ENCODE measurements around the gene TMEM25. TPM values are rescaled to one million over a fixed set of nuclear protein-coding genes. Genes with fewer than 3 reads are reported as not detected.

TMEM25 gene
- total RNA-seq, 1 experiment from 2014 or later = 12.1 TPM

DNA sequence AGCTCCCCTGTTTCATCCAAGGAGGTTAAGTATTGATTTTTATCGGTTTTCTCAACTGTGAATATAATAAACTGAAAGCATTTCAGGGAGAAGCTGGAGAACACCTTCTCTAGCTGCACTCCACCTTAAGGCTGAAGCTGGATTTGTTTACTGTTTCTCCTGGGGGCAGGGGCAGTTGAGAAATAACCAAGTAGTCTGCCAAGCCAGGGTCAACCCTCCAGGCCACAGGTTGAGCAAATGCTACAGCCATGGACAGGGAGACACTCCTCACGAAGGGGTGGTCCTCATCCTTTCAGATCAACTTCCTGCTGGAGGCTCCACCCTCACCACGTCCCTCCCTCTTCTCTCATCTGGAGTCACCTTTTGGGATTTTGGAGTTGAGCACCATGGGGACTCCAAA lies 3.9 kb upstream of the TMEM25 start, which contains the start of gene TTC36:
Gene TTC36 (plus strand): TSS at position 366 of the 400 bp plus-strand sequence. CDS start 21 bp downstream, at position 387.
- no peak within 1 kb of the TSS for H2AFZ ChIP-seq (ENCODE audit: low read length)
- DNase-seq = no peak
- H3K9me2 ChIP-seq (replicated peaks; ENCODE audit: insufficient read depth, low read length) = no peaks in the 10 kb centered on the region
- H4K20me1 ChIP-seq (ENCODE audit: insufficient read depth, low read depth, low read length) = no peaks in the 10 kb centered on the region
- no peak within 1 kb of the TSS for H3K27ac ChIP-seq (ENCODE audit: low read length)
- H3K9me3 ChIP-seq (ENCODE audit: low read length) = no peaks in the 10 kb centered on the region
- no peak within 1 kb of the TSS for H3K9ac ChIP-seq (ENCODE audit: low read length)
- H3K4me3 ChIP-seq (ENCODE audit: low read length) = no peak within 1 kb of the TSS
- H3K4me1 ChIP-seq (ENCODE audit: low read length) = peaks cover 30% of the 10 kb centered on the region
- H3K36me3 ChIP-seq (ENCODE audit: insufficient read depth, low read length) = peaks cover 10% of the 10 kb centered on the region
- no peak within 1 kb of the TSS for H3K4me2 ChIP-seq (ENCODE audit: low read depth, low read length, poor library complexity, severe bottlenecking)
- H3K27me3 ChIP-seq (ENCODE audit: low read length) = no peaks in the 10 kb centered on the region
- H3K79me2 ChIP-seq (ENCODE audit: low read length) = peaks cover 6% of the 10 kb centered on the region; the same call in 1 of the 2 replicates

DNA sequence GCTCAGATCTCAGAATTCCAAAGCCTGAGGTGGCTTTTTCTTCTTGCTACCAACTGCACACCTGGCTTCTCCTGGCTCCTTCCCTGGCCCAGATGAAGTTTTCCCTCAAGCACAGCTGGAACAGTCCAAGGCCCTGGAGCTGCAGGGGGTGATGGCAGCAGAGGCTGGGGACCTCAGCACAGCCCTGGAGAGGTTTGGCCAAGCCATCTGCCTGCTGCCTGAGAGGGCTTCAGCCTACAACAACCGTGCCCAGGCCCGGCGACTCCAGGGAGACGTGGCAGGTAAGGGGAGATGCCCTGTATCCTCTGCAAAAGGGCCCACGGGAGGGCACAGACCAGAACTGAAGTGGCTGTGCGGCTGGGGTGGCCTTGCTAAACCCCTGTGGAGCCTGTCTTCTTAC lies 2.5 kb upstream of the TMEM25 start:
- Histone ChIP-seq H3K9ac (ENCODE audit: low read length) (no peak overlapping the region), H3K4me1 (ENCODE audit: low read length) (peaks cover 21% of the 10 kb centered on the region), H3K27ac (ENCODE audit: low read length) (no peak overlapping the region), H3K79me2 (ENCODE audit: low read length) (0 out of 2 replicates have a peak, but pooled peaks cover 2% of the 10 kb centered on the region), H3K27me3 (ENCODE audit: low read length) (no peaks in the 10 kb centered on the region), H3K4me3 (ENCODE audit: low read length) (no peak overlapping the region), H3K4me2 (ENCODE audit: low read depth, low read length, poor library complexity, severe bottlenecking) (no peak overlapping the region), H4K20me1 (ENCODE audit: insufficient read depth, low read depth, low read length) (no peaks in the 10 kb centered on the region), H3K9me3 (ENCODE audit: low read length) (no peaks in the 10 kb centered on the region), H3K9me2 (replicated peaks; ENCODE audit: insufficient read depth, low read length) (no peaks in the 10 kb centered on the region), H2AFZ (ENCODE audit: low read length) (no peak overlapping the region), H3K36me3 (ENCODE audit: insufficient read depth, low read length) (no peaks in the 10 kb centered on the region; the same call in 1 of the 2 replicates)
- no peak for DNase-seq

- H3K4me2 ChIP-seq (ENCODE audit: low read depth, low read length, poor library complexity, severe bottlenecking) = peak overlapping the region; percentile 69
- no peaks in the 10 kb centered on the region for H3K27me3 ChIP-seq (ENCODE audit: low read length)
- 0 out of 2 replicates have a peak, but pooled peaks cover 2% of the 10 kb centered on the region for H3K79me2 ChIP-seq (ENCODE audit: low read length)
- peaks cover 21% of the 10 kb centered on the region for H3K4me1 ChIP-seq (ENCODE audit: low read length)
- H3K9me2 ChIP-seq (replicated peaks; ENCODE audit: insufficient read depth, low read length) = no peaks in the 10 kb centered on the region
- no peaks in the 10 kb centered on the region; the same call in 1 of the 2 replicates for H3K36me3 ChIP-seq (ENCODE audit: insufficient read depth, low read length)
- H2AFZ ChIP-seq (ENCODE audit: low read length) = no peak overlapping the region
- DNase-seq = no peak
- H4K20me1 ChIP-seq (ENCODE audit: insufficient read depth, low read depth, low read length) = no peaks in the 10 kb centered on the region
- H3K27ac ChIP-seq (ENCODE audit: low read length) = peak overlapping the region; percentile 8; the same call in 1 of the 2 replicates
- peak overlapping the region; percentile 69 for H3K9ac ChIP-seq (ENCODE audit: low read length)
- H3K9me3 ChIP-seq (ENCODE audit: low read length) = no peaks in the 10 kb centered on the region
- H3K4me3 ChIP-seq (ENCODE audit: low read length) = peak overlapping the region; percentile 73; the same call in 1 of the 2 replicates
Measured at GRCh38 chr11:118529584-118530175, 1.3 kb upstream of the TMEM25 start.

GRCh38 chr11:118530180-118530682 lies 761 bp upstream of the TMEM25 start:
- Histone ChIP-seq H4K20me1 (ENCODE audit: insufficient read depth, low read depth, low read length) (no peaks in the 10 kb centered on the region), H3K27me3 (ENCODE audit: low read length) (no peaks in the 10 kb centered on the region), H3K36me3 (ENCODE audit: insufficient read depth, low read length) (no peaks in the 10 kb centered on the region), H3K9me2 (replicated peaks; ENCODE audit: insufficient read depth, low read length) (no peaks in the 10 kb centered on the region), H3K9me3 (ENCODE audit: low read length) (no peaks in the 10 kb centered on the region), H3K4me3 (ENCODE audit: low read length) (peak overlapping the region; percentile 73), H3K4me2 (ENCODE audit: low read depth, low read length, poor library complexity, severe bottlenecking) (peak overlapping the region; percentile 69), H3K4me1 (ENCODE audit: low read length) (peaks cover 21% of the 10 kb centered on the region), H2AFZ (ENCODE audit: low read length) (no peak overlapping the region), H3K9ac (ENCODE audit: low read length) (peak overlapping the region; percentile 69), H3K27ac (ENCODE audit: low read length) (peak overlapping the region; percentile 8; the same call in 1 of the 2 replicates), H3K79me2 (ENCODE audit: low read length) (0 out of 2 replicates have a peak, but pooled peaks cover 2% of the 10 kb centered on the region)
- DNase-seq = no peak

DNA sequence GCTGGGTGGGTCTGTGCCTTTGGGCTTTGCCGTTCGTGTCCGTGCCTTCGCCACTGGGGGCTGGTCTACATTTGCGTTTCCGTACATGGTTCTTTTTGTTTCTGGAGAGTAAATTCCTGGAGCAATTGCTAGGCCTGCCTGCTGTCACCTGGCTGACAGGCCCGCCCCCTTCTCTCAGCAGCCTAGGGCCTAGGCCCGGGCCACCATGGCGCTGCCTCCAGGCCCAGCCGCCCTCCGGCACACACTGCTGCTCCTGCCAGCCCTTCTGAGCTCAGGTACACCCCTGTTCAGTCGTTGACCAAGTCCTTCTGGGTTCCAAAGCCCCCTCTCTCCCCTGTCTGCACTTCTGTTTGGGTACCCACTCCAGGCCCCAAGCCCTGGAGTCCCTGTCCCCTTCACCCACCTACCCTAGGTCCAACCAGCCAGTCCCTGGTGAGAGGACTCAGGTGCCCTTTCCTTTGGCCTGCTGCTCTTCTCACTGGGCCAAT lies 649 bp downstream of the TMEM25 start:
- Histone ChIP-seq H3K9me3 (ENCODE audit: low read length) (no peaks in the 10 kb centered on the region), H3K79me2 (ENCODE audit: low read length) (0 out of 2 replicates have a peak, but pooled peaks cover 2% of the 10 kb centered on the region), H3K27me3 (ENCODE audit: low read length) (no peaks in the 10 kb centered on the region), H4K20me1 (ENCODE audit: insufficient read depth, low read depth, low read length) (no peaks in the 10 kb centered on the region), H2AFZ (ENCODE audit: low read length) (no peak overlapping the region), H3K27ac (ENCODE audit: low read length) (no peak overlapping the region), H3K36me3 (ENCODE audit: insufficient read depth, low read length) (no peaks in the 10 kb centered on the region), H3K4me3 (ENCODE audit: low read length) (peak overlapping the region; percentile 73), H3K9ac (ENCODE audit: low read length) (peak overlapping the region; percentile 69), H3K4me1 (ENCODE audit: low read length) (peaks cover 21% of the 10 kb centered on the region), H3K4me2 (ENCODE audit: low read depth, low read length, poor library complexity, severe bottlenecking) (peak overlapping the region; percentile 69), H3K9me2 (replicated peaks; ENCODE audit: insufficient read depth, low read length) (no peaks in the 10 kb centered on the region)
- DNase-seq = no peak

DNA sequence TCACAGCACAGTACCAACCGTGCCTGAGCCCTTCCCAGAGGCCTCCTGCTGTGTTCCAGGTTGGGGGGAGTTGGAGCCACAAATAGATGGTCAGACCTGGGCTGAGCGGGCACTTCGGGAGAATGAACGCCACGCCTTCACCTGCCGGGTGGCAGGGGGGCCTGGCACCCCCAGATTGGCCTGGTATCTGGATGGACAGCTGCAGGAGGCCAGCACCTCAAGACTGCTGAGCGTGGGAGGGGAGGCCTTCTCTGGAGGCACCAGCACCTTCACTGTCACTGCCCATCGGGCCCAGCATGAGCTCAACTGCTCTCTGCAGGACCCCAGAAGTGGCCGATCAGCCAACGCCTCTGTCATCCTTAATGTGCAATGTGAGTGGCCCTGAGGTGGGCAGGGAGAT lies 1.1 kb downstream of the TMEM25 start:
- no peaks in the 10 kb centered on the region for H3K9me3 ChIP-seq (ENCODE audit: low read length)
- no peak overlapping the region; the same call in 1 of the 2 replicates for H3K4me3 ChIP-seq (ENCODE audit: low read length)
- 0 out of 2 replicates have a peak, but pooled peaks cover 2% of the 10 kb centered on the region for H3K79me2 ChIP-seq (ENCODE audit: low read length)
- H4K20me1 ChIP-seq (ENCODE audit: insufficient read depth, low read depth, low read length) = no peaks in the 10 kb centered on the region
- H3K27ac ChIP-seq (ENCODE audit: low read length) = no peak overlapping the region
- no peaks in the 10 kb centered on the region for H3K9me2 ChIP-seq (replicated peaks; ENCODE audit: insufficient read depth, low read length)
- H3K36me3 ChIP-seq (ENCODE audit: insufficient read depth, low read length) = no peaks in the 10 kb centered on the region
- H3K4me2 ChIP-seq (ENCODE audit: low read depth, low read length, poor library complexity, severe bottlenecking) = no peak overlapping the region
- peaks cover 21% of the 10 kb centered on the region for H3K4me1 ChIP-seq (ENCODE audit: low read length)
- no peak for DNase-seq
- peak overlapping the region; percentile 69 for H3K9ac ChIP-seq (ENCODE audit: low read length)
- H3K27me3 ChIP-seq (ENCODE audit: low read length) = no peaks in the 10 kb centered on the region
- H2AFZ ChIP-seq (ENCODE audit: low read length) = no peak overlapping the region

GRCh38 chr11:118532852-118533768 lies 2.1 kb downstream of the TMEM25 start:
- Histone ChIP-seq H3K9me2 (replicated peaks; ENCODE audit: insufficient read depth, low read length) (no peaks in the 10 kb centered on the region), H3K27me3 (ENCODE audit: low read length) (no peaks in the 10 kb centered on the region), H3K4me2 (ENCODE audit: low read depth, low read length, poor library complexity, severe bottlenecking) (no peak overlapping the region), H2AFZ (ENCODE audit: low read length) (no peak overlapping the region), H3K79me2 (ENCODE audit: low read length) (0 out of 2 replicates have a peak, but pooled peaks cover 2% of the 10 kb centered on the region), H3K4me1 (ENCODE audit: low read length) (peaks cover 22% of the 10 kb centered on the region), H3K36me3 (ENCODE audit: insufficient read depth, low read length) (no peaks in the 10 kb centered on the region), H3K9ac (ENCODE audit: low read length) (no peak overlapping the region), H4K20me1 (ENCODE audit: insufficient read depth, low read depth, low read length) (no peaks in the 10 kb centered on the region), H3K9me3 (ENCODE audit: low read length) (no peaks in the 10 kb centered on the region), H3K4me3 (ENCODE audit: low read length) (no peak overlapping the region), H3K27ac (ENCODE audit: low read length) (no peak overlapping the region)
- DNase-seq = no peak
